HG02763 (cell line): Measurements from ENCODE around the gene AMZ2.

ENCODE experiments used
- ATAC-seq: cut with Tn5 transposase; IDR thresholded peaks from one replicate; pipeline ENCODE4 v1.9.1; 2021; ENCODE audit warnings: mild to moderate bottlenecking, moderate library complexity; ENCODE audit not compliant: unreplicated experiment

The AMZ2 gene

GRCh38 chr17:68290268-68290954 lies 42.6 kb downstream of the AMZ2 start:
- no peak for ATAC-seq

GRCh38 chr17:68290955-68291835 lies 43.4 kb downstream of the AMZ2 start, which contains the start of the genes ARSG and SLC16A6:
TSS of gene ARSG (plus strand) at chr17:68291495. CDS start at chr17:68307494, 15,999 bp downstream.
TSS of gene SLC16A6 (minus strand) at chr17:68291127. CDS start at chr17:68278320, 12,807 bp downstream.
- peak; percentile 46 for ATAC-seq

- ATAC-seq = peak; percentile 46
Measured at GRCh38 chr17:68291836-68292688, 44.2 kb downstream of the AMZ2 start.

- ATAC-seq = no peak
Measured at GRCh38 chr17:68292689-68293040, 44.8 kb downstream of the AMZ2 start.

GRCh38 chr17:68293490-68294195 lies 45.8 kb downstream of the AMZ2 start:
- no peak for ATAC-seq

GRCh38 chr17:68294196-68294555 lies 46.3 kb downstream of the AMZ2 start:
- no peak for ATAC-seq

- no peak for ATAC-seq
Measured at GRCh38 chr17:68294617-68295016, 46.8 kb downstream of the AMZ2 start.

GRCh38 chr17:68295086-68295485 lies 47.2 kb downstream of the AMZ2 start:
- no peak for ATAC-seq

- ATAC-seq = no peak
Measured at GRCh38 chr17:68296217-68297191, 48.7 kb downstream of the AMZ2 start.

- no peak for ATAC-seq
Measured at GRCh38 chr17:68297195-68297594, 49.4 kb downstream of the AMZ2 start.

GRCh38 chr17:68298601-68299000 lies 50.8 kb downstream of the AMZ2 start:
- no peak for ATAC-seq

- ATAC-seq = no peak
Measured at GRCh38 chr17:68299817-68300216, 52.0 kb downstream of the AMZ2 start.

- ATAC-seq = no peak
Measured at GRCh38 chr17:68301438-68301959, 53.7 kb downstream of the AMZ2 start.

GRCh38 chr17:68302066-68302564 lies 54.3 kb downstream of the AMZ2 start:
- no peak for ATAC-seq

- no peak for ATAC-seq
Measured at GRCh38 chr17:68302666-68303065, 54.8 kb downstream of the AMZ2 start.

- no peak for ATAC-seq
Measured at GRCh38 chr17:68304706-68305105, 56.9 kb downstream of the AMZ2 start.

- no peak for ATAC-seq
Measured at GRCh38 chr17:68305142-68305541, 57.3 kb downstream of the AMZ2 start.
